GM21515 (cell line): Measurements from ENCODE around the gene INPP4B.
"Not testable (repeated sequence)": the region's sequence is repeated elsewhere in the genome, so short reads cannot be mapped to it uniquely, and the experiment has no call there.

Source experiments
- ATAC-seq: cut with Tn5 transposase; IDR thresholded peaks from one replicate; pipeline ENCODE4 v1.9.1; 2021; ENCODE audit not compliant: unreplicated experiment

INPP4B gene

DNA sequence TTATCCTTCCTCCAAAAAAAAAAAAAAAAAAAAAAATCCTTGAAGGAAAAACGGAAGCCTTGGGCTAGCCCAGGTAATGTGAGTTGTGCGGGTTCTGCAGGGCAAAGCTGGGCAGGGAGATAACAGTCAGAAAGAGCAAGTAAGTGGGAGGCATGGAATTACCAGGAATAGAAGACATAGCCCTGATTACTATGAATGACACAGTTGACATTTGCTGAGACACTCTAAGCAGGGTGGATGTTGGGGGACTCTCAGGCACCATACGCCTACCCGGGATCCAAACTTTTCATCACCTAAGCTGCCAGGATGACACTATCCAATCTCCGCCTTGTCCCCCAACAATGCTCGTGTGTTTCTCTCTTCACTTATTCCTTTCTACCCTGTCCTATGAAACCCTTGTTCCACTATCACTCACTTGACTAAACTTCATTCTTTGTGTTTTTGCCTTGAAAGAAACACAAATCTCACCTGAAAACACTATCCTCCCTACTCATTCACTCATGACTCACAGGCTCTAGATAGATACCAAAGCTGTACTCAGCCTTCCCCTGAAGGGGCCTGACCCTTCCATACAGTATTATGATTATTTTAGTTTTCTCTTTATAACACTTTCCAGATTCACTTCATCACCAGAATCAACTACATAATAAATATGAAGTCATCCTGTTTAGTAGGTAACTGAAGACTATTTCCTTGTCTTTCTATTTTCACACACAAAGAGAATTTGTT lies 158.4 kb downstream of the INPP4B start:
- no peak for ATAC-seq

DNA sequence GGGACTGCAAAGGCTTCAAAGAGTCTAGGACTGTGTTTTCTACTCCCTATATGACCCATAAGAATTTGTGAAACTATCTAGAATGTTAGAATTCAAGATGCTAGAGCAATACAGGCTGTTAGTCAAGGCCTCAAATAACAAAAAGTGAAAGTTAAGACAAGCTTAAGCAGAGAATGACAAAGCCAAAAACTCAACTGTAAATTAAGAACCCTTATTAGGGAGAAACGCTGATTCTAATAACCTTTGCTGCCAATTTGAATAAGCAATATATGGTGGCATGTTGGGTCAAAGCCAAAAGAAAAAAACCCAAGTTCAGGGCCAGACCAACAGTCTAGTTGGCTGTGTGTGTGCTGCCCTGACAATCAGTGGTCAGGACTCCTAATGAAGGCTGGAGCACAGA lies 160.0 kb downstream of the INPP4B start:
- ATAC-seq: no peak

DNA sequence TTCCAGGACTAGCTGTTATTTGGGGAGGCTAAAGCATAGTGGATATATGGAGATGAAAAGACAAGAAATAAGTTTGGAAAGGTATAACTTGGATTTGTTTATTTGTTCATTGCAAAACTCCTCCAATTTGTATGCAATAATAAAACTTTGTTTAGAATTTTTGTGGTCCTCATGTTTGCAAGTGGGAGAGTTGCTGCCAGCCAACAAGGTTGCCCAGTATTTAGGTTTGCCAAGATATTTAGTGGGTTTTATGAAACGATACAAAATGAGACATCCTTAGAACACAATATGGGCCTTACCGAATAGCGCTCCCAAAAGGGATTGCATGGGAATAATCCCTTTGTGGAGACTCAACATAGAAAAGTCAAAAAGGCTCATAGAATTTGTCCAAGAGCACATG lies 162.1 kb downstream of the INPP4B start:
- ATAC-seq: no peak

DNA sequence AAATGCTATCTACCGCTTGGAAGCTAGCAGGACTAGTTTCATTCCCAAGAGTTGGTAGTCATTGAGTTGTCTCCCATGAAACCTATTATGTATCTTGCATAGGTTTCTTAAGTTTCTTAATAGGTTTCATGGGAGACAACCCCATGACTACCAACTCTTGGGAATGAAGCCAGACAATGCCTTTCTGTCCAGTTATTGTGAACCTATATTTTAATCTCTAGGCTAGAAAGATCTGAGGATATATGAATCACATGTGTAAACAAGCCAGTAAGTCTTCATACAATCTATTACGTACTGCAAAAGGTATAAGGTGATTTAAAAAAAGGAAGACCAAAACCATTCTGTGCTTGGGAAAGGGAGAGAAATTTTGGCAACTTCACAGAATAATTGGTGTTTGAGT lies 162.6 kb downstream of the INPP4B start:
- no peak for ATAC-seq

DNA sequence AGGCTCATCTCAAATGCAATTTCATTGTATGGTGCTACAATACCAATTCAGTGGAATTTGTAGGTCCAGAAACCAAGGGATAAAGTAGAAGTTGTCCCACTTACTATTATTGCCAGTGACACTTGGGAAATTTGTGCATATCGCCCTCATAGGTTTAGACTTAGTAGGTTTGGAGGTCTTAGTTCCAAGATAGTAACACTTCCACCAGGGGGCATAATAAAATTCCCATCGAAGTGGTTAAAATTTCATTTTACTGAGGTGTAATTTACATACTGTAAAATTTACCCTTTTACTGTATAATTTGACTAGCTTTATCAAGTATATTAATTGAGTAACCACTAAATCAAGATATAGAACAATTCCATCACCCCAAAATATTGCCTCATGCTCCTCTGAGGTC lies 174.6 kb downstream of the INPP4B start:
- ATAC-seq: no peak

DNA sequence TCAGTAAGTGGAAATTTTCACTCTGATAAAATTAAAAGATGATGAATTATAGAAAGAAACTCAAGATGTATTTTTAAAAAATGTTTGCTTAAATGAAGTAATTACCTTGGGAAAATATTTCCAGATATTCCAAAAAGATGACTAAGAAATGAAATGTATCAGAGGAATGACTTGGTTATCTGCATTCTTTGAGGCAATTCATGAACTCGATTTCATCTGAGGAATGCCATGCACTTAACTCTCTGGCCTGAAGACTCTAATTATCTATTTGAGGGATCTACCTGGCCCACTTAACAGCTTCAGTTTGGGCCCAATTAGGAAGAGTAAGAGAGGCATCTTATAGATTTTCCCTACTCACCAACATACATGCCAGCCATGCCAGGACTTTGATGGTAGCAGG lies 182.3 kb downstream of the INPP4B start:
- ATAC-seq: no peak

DNA sequence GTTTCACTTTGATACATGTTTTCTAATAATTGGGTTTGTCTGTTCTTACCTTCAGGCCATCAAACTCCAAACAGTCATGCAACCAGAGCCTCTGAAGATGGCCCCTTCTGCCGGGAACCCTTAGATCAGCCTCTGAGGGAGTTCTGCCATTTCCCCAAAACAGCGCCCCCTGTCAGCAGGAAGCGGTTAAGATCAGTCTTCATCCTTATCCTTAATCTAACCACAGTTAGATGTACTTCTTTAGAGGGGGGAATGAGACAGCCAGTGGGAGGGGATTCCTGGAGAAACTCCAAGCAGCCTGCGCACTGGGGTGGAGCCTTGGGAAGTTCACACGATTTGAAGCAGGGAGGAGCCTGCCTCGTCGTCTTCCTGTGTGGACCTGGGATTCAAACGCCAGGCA lies 185.4 kb downstream of the INPP4B start:
- ATAC-seq: no peak

DNA sequence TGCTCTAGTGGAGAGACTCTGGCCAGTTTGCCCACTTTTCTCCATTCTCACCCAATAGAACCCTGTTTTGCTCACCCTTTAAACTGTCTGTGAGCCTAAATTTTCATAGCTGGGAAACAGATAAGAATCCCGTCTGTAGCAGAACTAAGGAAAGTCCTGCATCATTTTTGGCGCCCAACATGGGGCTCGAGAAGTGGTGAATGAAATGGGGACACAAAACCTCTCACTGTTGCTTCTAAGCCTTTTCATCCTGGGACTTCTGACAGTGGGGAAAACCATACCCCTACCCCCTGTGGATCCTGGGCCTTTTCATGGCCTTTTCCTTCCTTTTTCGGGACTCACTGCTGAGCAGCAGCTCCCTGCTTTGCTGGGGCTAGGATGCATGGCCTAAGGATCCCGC lies 189.9 kb downstream of the INPP4B start:
- no peak for ATAC-seq

DNA sequence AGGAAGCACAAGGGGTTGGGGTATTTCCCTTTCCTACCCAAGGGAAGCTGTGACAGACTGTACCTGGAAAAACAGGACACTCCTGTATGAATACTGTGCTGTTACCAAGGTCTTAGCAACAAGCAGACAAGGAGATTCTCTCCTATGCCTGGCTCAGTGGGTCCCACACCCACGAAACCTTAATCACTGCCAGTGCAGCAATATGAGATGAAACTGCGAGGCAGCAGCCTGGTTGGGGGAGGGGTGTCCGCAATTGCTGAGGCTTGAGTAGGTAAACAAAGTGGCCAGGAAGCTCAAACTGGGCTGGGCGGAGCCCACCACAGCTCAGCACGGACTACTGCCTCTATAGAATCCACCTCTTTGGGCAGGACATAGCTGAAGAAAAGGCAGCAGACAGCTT lies 197.7 kb downstream of the INPP4B start:
- ATAC-seq: no peak

DNA sequence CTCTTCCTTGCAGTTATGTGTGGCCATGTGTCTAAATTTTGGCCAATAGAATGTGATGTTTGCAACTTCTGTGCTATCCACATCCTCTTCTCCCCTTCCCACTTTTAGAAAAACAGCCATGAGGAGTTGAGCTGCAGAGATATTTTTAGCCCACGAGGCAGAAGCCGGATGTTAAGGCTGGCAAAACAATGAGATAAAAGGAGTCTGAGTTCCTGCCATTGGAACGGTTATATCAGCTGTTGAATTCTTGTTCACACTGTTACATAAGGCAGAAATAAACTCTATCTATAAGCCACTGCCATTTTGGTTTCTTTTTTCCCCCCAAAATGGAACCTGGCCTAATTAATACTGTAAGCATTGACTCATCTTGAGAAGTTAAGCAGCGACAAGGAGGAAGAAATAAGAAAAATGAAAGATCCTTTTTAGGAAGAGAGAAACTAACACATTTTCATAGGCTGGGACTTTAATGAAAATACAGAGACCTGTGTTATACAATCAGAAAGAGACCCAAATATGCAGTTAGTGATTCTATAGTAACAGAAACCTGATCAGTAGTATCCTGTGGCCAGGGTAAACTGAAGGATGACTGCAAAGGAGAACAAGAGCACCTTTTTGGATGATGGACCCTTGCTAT lies 200.5 kb downstream of the INPP4B start:
- no peak for ATAC-seq

DNA sequence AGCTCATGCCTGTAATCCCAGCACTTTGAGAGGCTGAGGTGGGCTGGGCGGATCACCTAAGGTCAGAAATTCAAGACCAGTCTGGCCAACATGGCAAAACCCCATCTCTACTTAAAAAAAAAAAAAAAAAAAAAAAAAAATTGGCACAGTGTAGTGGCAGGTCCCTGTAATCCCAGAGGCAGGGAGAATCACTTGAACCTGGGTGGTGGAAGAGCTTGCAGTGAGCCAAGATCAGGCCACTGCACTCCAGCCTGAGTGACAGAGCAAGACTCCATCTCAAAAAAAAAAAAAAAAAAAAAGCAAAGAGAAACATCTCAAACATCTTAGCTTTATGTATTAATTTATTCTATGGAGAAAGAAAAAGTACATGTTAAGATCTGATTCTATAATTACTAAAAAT lies 201.5 kb downstream of the INPP4B start:
- ATAC-seq: not testable (repeated sequence)

DNA sequence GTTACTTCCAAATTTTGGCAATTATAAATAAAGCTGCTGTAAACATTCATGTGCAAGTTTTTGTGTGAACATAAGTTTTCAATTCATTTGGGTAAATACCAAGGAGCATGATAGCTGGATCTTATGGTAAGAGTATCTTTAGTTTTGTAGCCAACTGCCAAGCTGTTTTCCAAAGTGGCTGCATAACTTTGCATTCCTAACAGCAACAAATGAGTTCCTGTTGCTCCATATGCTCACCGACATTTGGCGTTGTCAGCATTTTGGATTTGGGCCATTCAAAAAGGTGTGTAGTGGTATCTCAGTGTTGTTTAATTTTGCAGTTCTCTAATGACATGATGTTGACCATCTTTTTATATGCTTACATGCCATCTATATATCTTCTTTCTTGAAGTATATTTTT lies 208.5 kb downstream of the INPP4B start:
- ATAC-seq: no peak

DNA sequence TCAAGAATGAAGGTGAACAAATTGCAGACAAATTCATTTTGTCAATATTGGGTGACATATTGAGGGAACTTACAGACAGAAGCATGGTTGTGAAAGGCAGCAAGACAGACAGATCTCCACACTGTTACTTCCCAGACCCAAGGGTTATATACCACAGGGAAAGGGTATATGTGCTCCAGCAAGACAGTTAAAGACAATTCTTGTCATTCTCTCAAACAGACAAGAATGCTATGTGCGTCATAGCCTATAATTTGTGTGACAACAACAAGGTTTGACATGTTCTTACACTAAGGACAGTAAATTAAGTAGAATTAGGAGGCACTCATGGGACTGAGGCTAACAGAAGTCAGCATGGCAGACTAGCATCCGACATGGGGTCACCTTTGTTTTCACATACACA lies 214.3 kb downstream of the INPP4B start:
- no peak for ATAC-seq

DNA sequence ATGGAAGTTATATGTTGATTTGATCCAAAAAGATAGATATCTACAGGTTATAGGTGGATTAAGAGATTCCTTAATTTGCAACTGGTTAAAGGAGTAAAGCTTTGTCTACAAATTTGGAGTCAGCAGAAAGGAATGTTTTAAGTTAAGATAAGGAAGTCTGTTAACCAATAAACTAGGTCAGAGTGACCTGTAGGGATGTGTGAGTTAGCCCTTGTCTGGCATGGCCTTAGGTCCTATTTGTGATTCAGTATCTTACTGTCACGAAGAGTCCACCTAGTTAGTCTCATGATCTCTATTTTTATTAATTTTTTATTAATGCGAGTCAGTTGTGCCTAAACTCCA lies 230.8 kb downstream of the INPP4B start:
- no peak for ATAC-seq

DNA sequence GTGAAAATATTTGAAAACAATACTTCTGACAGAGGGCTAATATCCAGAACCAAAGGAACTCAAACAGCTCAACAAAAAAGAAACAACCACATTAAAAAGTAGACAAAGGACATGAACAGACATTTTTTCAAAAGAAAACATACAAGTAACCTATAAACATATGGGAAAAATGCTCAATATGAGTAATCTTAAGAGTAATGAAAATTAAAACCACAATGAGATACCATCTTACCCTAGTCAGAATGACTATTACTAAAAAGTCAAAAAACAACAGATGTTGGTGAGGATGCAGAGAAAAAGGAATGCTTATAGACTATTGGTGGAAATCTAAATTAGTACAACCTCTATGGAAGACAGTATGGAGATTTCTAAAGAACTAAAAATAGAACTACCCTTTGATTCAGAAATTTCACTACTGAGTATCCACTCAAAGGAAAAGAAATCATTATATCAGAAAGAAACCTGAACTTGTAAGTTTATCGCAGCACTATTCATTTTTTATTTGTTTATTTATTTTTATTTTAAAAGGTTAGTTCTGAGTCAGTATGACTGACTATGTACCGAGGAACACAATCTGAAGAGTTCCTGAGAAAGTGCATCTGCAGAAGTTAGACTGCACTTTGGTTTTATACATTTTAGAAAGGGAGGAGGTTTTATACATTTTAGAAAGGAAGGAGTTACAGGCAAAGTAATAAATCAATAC lies 231.3 kb downstream of the INPP4B start:
- no peak for ATAC-seq

DNA sequence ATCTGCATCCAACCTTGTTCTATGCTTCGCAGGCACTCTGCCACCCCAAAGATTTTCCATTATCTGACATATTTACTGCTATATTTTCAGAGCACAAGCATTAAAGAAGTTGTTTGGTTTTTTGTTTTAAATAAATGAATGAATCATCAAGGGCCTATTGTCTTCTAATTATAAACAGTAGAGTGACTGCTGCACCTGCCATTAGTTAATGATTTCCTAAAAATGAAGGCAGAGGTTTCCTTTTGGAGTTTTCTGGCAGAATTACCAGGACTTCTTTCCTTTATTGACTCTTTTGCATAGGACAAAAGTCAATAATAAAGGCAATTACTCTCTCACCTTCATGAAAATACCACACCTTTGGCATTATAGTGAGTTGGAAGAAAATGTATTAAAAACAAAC lies 238.1 kb downstream of the INPP4B start:
- no peak for ATAC-seq

DNA sequence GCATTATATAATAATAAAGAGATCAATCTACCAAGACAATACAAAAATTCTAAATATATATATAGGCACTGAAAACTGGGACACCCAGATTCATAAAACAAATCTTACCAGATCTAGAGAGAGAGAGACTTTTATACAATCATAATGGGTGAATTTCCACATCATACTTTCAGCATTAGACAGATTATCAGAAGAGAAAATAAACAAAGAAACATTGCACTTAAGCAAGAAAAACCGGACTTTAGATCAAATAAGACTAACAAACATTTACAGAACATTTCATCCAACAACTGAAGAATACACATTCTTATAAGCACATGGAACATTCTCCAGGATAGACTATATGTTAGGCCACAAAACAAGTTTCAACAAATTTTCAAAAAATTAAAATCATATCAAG lies 245.1 kb downstream of the INPP4B start:
- no peak for ATAC-seq

DNA sequence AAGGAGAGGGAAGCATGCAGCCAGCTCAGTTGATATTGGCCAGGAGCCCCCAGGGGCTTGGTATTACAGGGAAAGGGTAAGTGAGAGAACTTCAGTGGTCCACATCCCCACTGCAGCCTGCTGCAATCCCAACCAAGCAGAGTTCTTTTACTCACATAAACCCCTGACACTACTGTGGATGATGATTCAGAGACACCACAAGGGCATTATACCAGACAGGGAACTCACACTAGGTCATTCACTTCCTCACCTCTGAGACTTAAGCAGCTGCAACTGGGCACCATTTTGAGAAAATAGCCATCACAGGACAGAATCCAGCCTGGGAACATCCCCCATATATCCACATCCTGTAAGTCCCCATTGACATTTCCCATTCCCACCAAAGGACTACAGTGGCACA lies 248.0 kb downstream of the INPP4B start:
- no peak for ATAC-seq

DNA sequence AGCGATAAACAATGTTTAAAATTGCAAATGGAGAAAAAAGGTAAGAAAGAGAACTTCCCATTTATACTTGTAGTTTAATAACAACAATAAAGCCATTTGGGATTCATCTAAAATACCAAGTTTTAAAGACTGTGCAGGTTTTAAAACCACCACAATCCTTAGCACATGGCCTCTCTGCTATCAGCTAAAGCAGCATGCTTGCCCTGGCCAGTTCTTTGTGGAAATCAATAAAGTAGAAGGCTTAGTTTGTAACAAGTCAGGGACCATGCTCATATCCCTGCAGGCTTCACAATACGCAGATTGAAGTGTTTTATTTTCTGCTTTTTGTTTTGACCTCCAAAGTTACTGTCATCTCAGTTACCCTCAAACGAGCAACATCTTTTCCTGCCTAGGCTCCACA lies 249.5 kb downstream of the INPP4B start:
- ATAC-seq: no peak

DNA sequence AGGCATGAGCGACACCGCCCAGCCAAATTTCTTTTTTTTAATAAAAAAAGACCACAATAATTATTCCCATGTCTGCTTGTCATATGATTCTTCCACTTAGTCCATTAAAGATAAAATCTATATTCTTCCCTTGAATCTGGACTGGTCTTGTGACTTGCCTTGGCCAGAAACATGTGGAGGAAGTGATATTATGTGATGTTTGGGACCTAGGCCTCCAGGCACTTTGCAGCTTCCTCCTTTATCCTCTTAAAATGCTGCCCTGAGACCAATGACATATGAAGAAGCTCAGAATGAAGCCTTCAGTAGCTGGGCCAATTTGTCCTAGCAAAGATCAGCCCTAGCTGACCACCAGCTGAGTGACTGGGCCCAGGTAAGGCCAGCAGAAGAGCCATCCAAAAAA lies 250.0 kb downstream of the INPP4B start:
- no peak for ATAC-seq

DNA sequence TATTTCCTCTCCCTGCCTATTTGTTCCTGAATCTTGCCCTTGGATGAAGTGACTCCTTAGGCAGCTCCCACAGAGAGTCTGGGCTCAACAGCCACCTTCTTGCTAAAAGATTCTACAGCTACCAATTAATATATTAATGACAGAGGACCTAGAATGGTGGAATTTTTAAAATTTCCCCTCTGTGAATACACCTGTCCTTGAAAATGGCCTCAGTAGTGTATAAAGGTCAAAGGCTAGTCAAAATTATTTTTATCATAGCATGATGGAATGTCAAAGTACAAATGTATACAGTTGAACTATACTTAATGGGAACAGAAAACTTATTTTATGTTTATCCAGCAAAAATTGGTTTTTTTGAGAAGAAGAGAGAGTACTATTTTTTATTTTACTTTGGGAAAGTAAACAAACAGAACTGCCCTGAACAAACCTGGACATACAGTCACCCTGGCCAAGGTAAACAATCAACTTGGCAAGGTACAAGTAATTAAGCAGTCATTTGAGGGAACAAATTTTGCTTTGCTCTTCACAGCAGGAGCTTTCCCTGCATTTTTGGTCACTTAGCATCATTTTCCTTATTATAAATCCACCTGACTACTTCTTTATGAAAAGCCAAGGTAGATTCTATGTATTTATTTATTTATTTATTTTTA lies 250.8 kb downstream of the INPP4B start:
- ATAC-seq: no peak

DNA sequence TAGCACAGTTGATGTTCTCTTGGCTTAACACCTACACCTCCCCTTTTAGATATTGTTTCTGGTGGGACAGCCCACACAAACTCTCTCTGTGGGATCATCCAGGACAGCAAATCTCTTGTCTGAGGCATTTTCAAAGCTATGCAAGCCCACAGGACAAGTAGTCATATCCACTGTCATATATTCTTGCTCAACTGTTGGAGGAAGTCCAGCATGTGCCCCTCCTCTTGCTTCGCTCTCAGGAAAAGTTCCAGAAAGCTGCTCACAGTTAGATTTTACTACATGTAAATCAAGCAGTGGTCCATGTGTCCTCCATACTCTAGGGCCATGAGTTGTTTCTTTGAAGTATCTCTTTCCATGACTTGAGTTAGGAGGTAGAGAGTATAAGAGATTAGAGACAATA lies 260.7 kb downstream of the INPP4B start:
- no peak for ATAC-seq
